Activated CD8-positive, alpha-beta T cell treated with anti-CD3 and anti-CD28 coated beads, Interleukin-2, amount 10 ng/mL, durations not matched to agents 7 days and 5 days (primary cell): ENCODE data around the gene SERPINB13. TPM values are rescaled to one million over a fixed set of nuclear protein-coding genes. Genes with fewer than 3 reads are reported as not detected.

Experiments
- ATAC-seq: fragments of 150-1000 bp; cut with Tn5 transposase; one replicate; pipeline ENCODE4 v1.10.0; 2021; ENCODE audit warnings: moderate library complexity
- CTCF ChIA-PET: fragments of 350-600 bp; sonication (Branson Sonifier 250); formaldehyde crosslinking; loops from one replicate; lab custom pipeline; 2021; ENCODE audit warnings: antibody characterized with exemption; lab: Charles Lee
- POLR2A ChIA-PET: fragments of 350-600 bp; sonication (Branson Sonifier 250); formaldehyde crosslinking; loops from one replicate; lab custom pipeline; 2021; ENCODE audit warnings: antibody characterized with exemption; lab: Charles Lee
- DNase-seq: peaks from one replicate; pipeline ENCODE4 v3.0.0-alpha.2; 2020
- H3K27ac Mint-ChIP-seq: one replicate; pipeline ENCODE4 v1.8.0; 2021; ENCODE audit warnings: mild to moderate bottlenecking, mixed read lengths
- H3K27me3 Mint-ChIP-seq: one replicate; pipeline ENCODE4 v1.8.0; 2021; ENCODE audit warnings: low read depth, mixed read lengths
- H3K36me3 Mint-ChIP-seq: one replicate; pipeline ENCODE4 v1.8.0; 2021; ENCODE audit warnings: low read depth, mixed read lengths
- H3K4me1 Mint-ChIP-seq: one replicate; pipeline ENCODE4 v1.8.0; 2021; ENCODE audit warnings: low read depth, mixed read lengths
- H3K4me3 Mint-ChIP-seq: one replicate; pipeline ENCODE4 v1.8.0; 2021; ENCODE audit warnings: mild to moderate bottlenecking, mixed read lengths
- H3K9me3 Mint-ChIP-seq: one replicate; pipeline ENCODE4 v1.8.0; 2022; ENCODE audit warnings: mixed read lengths; ENCODE audit not compliant: insufficient read depth
- total RNA-seq, 2 experiments: library from RNA; stranded (reverse); gene quantifications; one replicate each; pipeline ENCODE4 v1.2.3, GENCODE V29; 2021

The SERPINB13 gene, protein sequence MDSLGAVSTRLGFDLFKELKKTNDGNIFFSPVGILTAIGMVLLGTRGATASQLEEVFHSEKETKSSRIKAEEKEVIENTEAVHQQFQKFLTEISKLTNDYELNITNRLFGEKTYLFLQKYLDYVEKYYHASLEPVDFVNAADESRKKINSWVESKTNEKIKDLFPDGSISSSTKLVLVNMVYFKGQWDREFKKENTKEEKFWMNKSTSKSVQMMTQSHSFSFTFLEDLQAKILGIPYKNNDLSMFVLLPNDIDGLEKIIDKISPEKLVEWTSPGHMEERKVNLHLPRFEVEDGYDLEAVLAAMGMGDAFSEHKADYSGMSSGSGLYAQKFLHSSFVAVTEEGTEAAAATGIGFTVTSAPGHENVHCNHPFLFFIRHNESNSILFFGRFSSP
- total RNA-seq = not detected

DNA sequence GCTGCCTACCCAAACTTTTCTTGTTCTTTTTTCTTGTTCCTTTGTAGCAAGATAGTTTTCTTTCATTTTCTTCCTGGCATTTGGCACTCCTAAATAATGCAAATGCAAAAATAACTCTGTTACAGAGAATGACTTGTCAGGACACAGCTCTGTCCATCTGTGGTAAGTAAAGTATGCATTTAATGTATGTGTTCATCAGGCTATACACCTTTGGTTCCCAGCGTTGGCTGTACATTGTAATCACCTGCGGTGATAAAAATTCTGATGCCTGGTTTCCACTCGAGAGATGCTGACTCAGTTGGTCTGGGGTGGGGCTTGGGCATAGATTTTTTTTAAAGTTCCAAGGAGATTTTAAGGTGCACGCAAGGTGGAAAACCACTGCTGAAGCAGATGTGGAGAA, at the start of gene SERPINB13:
Gene SERPINB13, plus strand, starts transcription at position 378 of the 400 bp plus-strand sequence. CDS start 1,325 bp downstream, outside the sequence.
- Mint-ChIP-seq H3K4me1 (no peaks in the 10 kb centered on the region), H3K9me3 (no peaks in the 10 kb centered on the region), H3K27me3 (no peaks in the 10 kb centered on the region), H3K27ac (no peak within 1 kb of the TSS), H3K36me3 (no peaks in the 10 kb centered on the region), H3K4me3 (no peak within 1 kb of the TSS)
- ChIA-PET CTCF (no interaction called here), POLR2A (no interaction called here)
- DNase-seq = no peak
- no peak for ATAC-seq

DNA sequence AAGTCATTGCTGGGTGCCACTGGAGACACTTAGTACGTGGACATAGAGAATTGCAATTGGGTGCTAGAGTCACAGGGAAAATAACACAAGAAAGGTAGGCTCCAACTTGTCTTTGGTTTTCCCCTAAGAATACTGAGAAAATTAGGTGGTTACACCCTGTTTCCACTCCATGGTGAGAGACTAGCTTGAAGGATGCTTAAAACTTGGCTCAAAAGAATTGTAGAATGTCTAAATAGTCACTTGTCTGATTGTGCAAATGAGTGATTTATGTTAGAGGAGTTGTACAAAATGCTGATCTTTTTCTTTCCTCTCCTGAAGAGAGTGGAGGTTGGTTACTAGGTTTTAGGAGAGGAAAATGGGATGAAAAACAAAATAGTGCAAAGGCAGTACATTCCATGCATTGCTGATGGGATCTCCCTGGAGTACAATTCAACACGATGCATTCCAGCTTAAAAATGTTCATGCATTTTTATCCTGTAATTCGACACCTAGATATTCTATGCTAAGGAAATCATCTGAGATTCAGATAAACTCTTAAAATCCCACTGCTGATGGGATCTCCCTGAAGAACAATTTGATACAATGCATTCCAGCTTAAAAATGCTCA, 47.1 kb upstream of the SERPINB13 start:
- no peaks in the 10 kb centered on the region for H3K4me1 Mint-ChIP-seq
- CTCF ChIA-PET = no interaction called here
- no peaks in the 10 kb centered on the region for H3K36me3 Mint-ChIP-seq
- no peak overlapping the region for H3K27ac Mint-ChIP-seq
- no peaks in the 10 kb centered on the region for H3K9me3 Mint-ChIP-seq
- DNase-seq (no peak), ATAC-seq (no peak)
- POLR2A ChIA-PET = no interaction called here
- peaks cover 22% of the 10 kb centered on the region for H3K27me3 Mint-ChIP-seq
- no peak overlapping the region for H3K4me3 Mint-ChIP-seq

DNA sequence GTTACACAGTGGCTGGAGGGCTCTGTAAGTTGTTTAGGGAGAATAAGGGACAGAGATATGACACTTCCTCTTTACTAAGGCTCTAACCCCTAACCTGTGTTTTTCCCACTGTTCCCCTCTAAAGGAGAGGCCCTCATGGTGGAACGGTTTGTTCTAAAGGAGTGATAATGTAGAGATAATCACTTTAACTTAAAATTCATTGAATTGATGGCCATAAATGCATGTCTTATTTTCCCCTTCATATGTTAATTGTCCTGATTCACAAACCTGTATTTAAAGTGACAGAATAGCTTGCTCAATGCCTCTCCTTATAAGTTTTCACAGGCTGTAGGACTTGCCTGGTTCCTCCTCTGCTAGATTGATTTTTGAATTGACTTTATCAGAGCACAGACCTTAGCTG, 45.1 kb upstream of the SERPINB13 start, which contains the start of gene SERPINB12:
Gene SERPINB12, plus strand, starts transcription at position 301 of the 400 bp plus-strand sequence. CDS start 13,791 bp downstream, outside the sequence.
- no peaks in the 10 kb centered on the region for H3K9me3 Mint-ChIP-seq
- CTCF ChIA-PET = interaction anchor here (2.9 kb wide), 1 partner anchor 23 kb away, joined by 8 read pairs; no protein-coding TSS in a partner anchor

GRCh38 chr18:63544017-63544416, 43.1 kb upstream of the SERPINB13 start:
- no peak for DNase-seq
- H3K9me3 Mint-ChIP-seq = no peaks in the 10 kb centered on the region
- no peak overlapping the region for H3K4me3 Mint-ChIP-seq
- no peaks in the 10 kb centered on the region for H3K4me1 Mint-ChIP-seq
- peaks cover 21% of the 10 kb centered on the region for H3K27me3 Mint-ChIP-seq
- CTCF ChIA-PET = interaction anchor here (2.9 kb wide), 1 partner anchor 25 kb away, joined by 8 read pairs; no protein-coding TSS in a partner anchor
- ATAC-seq = no peak
- POLR2A ChIA-PET = no interaction called here
- no peak overlapping the region for H3K27ac Mint-ChIP-seq
- H3K36me3 Mint-ChIP-seq = no peaks in the 10 kb centered on the region

More for the DNA sequence above, 45.1 kb upstream of the SERPINB13 start, which contains the start of gene SERPINB12:
- H3K4me1 Mint-ChIP-seq = no peaks in the 10 kb centered on the region
- H3K36me3 Mint-ChIP-seq = no peaks in the 10 kb centered on the region
- peaks cover 26% of the 10 kb centered on the region for H3K27me3 Mint-ChIP-seq
- DNase-seq (no peak), ATAC-seq (no peak)
- no peak within 1 kb of the TSS for H3K4me3 Mint-ChIP-seq
- POLR2A ChIA-PET = no interaction called here
- H3K27ac Mint-ChIP-seq = no peak within 1 kb of the TSS

DNA sequence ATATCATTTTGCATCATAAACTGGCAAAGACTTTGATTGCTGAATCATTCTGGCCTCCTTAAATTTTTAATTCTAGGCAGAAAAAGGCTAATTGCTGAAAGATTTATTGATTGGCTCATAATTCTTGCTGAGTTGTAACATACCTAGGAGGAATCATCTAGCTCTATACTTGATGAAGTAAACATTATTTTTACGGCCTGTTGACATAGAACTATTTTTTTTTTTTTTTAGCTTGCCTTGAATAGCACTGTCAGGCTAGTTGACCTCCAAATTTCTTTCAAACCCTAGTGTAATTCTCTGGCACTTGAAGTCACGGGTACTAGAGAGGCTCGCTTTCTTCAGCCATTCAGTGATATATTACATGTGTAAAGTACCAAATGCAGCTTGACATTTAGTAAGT, 42.1 kb upstream of the SERPINB13 start:
- H3K4me3 Mint-ChIP-seq = no peak overlapping the region
- no peaks in the 10 kb centered on the region for H3K9me3 Mint-ChIP-seq
- ChIA-PET CTCF (interaction anchor here (1.4 to 1.6 kb wide), 2 partner anchors 27 to 34 kb away, joined by 3 to 5 read pairs; no protein-coding TSS in a partner anchor), POLR2A (no interaction called here)
- H3K27me3 Mint-ChIP-seq = peaks cover 22% of the 10 kb centered on the region
- DNase-seq (no peak), ATAC-seq (no peak)
- H3K36me3 Mint-ChIP-seq = no peaks in the 10 kb centered on the region
- H3K4me1 Mint-ChIP-seq = no peaks in the 10 kb centered on the region
- no peak overlapping the region for H3K27ac Mint-ChIP-seq

DNA sequence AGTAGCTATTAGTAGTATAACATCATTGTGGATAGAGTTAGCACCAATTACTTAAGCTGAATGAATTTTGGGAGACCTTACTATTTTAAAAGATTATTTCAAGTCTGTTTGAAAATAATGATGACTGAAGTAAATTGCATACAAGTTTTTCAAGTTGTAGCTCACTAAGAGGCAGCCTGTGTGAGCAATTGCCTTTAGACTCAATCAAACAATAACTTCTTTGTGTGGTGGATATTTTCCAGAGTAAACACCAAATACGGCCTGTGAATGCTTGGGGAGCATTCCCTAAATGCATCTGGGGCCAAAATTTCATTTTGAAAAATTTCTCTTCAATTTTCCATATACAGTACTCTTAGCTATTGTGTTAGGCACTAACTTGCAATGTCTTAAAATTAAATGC, 37.1 kb upstream of the SERPINB13 start:
- Mint-ChIP-seq H3K27me3 (peaks cover 24% of the 10 kb centered on the region), H3K27ac (no peak overlapping the region), H3K4me1 (no peaks in the 10 kb centered on the region), H3K4me3 (no peak overlapping the region), H3K9me3 (no peaks in the 10 kb centered on the region), H3K36me3 (no peaks in the 10 kb centered on the region)
- ChIA-PET CTCF (interaction anchor here (0.7 to 1.4 kb wide), 3 partner anchors 16 to 33 kb away, joined by 3 to 5 read pairs (median 3); no protein-coding TSS in a partner anchor), POLR2A (no interaction called here)
- DNase-seq (no peak), ATAC-seq (no peak)

GRCh38 chr18:63551769-63552168, 35.4 kb upstream of the SERPINB13 start:
- CTCF ChIA-PET = interaction anchor here (1.1 to 1.9 kb wide), 2 partner anchors 17 to 33 kb away, joined by 4 to 6 read pairs; no protein-coding TSS in a partner anchor
- DNase-seq = no peak
- peaks cover 16% of the 10 kb centered on the region for H3K27me3 Mint-ChIP-seq
- no peaks in the 10 kb centered on the region for H3K4me1 Mint-ChIP-seq
- ATAC-seq = no peak
- no peaks in the 10 kb centered on the region for H3K36me3 Mint-ChIP-seq
- POLR2A ChIA-PET = interaction anchor here (0.8 kb wide), 1 partner anchor 179 kb away, joined by 3 read pairs; no protein-coding TSS in a partner anchor
- H3K27ac Mint-ChIP-seq = no peak overlapping the region
- no peak overlapping the region for H3K4me3 Mint-ChIP-seq
- H3K9me3 Mint-ChIP-seq = no peaks in the 10 kb centered on the region

- POLR2A ChIA-PET = interaction anchor here (0.8 kb wide), 1 partner anchor 178 kb away, joined by 3 read pairs; no protein-coding TSS in a partner anchor
- no peaks in the 10 kb centered on the region for H3K4me1 Mint-ChIP-seq
- CTCF ChIA-PET = interaction anchor here (1.1 to 2.1 kb wide), 3 partner anchors 18 to 34 kb away, joined by 4 to 6 read pairs (median 4); no protein-coding TSS in a partner anchor
- H3K36me3 Mint-ChIP-seq = no peaks in the 10 kb centered on the region
- H3K27ac Mint-ChIP-seq = no peak overlapping the region
- H3K4me3 Mint-ChIP-seq = no peak overlapping the region
- ATAC-seq (no peak), DNase-seq (no peak)
- H3K27me3 Mint-ChIP-seq = peaks cover 16% of the 10 kb centered on the region
- no peaks in the 10 kb centered on the region for H3K9me3 Mint-ChIP-seq
Measured at GRCh38 chr18:63552581-63552980, 34.6 kb upstream of the SERPINB13 start.

GRCh38 chr18:63553081-63553480, 34.1 kb upstream of the SERPINB13 start:
- ChIA-PET CTCF (interaction anchor here (1.9 to 2.1 kb wide), 2 partner anchors 25 to 35 kb away, joined by 4 to 6 read pairs; no protein-coding TSS in a partner anchor), POLR2A (no interaction called here)
- H3K9me3 Mint-ChIP-seq = no peaks in the 10 kb centered on the region
- H3K27me3 Mint-ChIP-seq = peaks cover 16% of the 10 kb centered on the region
- no peak overlapping the region for H3K27ac Mint-ChIP-seq
- H3K4me1 Mint-ChIP-seq = no peaks in the 10 kb centered on the region
- no peak for ATAC-seq
- no peak overlapping the region for H3K4me3 Mint-ChIP-seq
- H3K36me3 Mint-ChIP-seq = no peaks in the 10 kb centered on the region
- no peak for DNase-seq

GRCh38 chr18:63559567-63560491, 27.3 kb upstream of the SERPINB13 start:
- Mint-ChIP-seq H3K4me1 (no peaks in the 10 kb centered on the region), H3K4me3 (no peak overlapping the region), H3K27me3 (peaks cover 3% of the 10 kb centered on the region), H3K36me3 (no peaks in the 10 kb centered on the region), H3K27ac (no peak overlapping the region), H3K9me3 (no peaks in the 10 kb centered on the region)
- DNase-seq = no peak
- CTCF ChIA-PET = interaction anchor here (0.6 to 1.2 kb wide), 2 partner anchors 18 to 48 kb away, joined by 3 read pairs; no protein-coding TSS in a partner anchor
- ATAC-seq = no peak
- POLR2A ChIA-PET = no interaction called here

DNA sequence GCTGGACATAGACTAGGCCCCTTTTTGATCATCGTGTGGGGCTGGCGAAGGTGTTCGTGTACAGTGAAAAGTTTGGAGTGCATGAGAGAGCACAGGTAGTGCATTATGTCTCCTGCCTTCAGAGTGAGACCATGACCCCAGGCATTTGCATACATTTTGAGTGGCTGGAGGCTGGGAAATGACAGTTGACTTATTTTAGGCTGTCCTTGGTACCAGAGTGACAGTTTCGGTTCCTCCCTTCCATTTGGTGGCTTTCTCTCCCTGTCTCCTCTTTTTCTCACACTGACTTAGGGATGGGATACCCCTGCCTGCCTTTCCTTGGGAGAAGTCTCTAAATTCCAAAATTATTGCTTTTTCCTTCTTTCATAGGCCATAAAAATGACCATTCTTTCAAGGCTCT, 24.9 kb upstream of the SERPINB13 start:
- no peaks in the 10 kb centered on the region for H3K4me1 Mint-ChIP-seq
- H3K27me3 Mint-ChIP-seq = peaks cover 5% of the 10 kb centered on the region
- H3K4me3 Mint-ChIP-seq = no peak overlapping the region
- no peaks in the 10 kb centered on the region for H3K9me3 Mint-ChIP-seq
- ChIA-PET CTCF (interaction anchor here (1.7 kb wide), 1 partner anchor 16 kb away, joined by 7 read pairs; no protein-coding TSS in a partner anchor), POLR2A (no interaction called here)
- DNase-seq (no peak), ATAC-seq (no peak)
- no peak overlapping the region for H3K27ac Mint-ChIP-seq
- H3K36me3 Mint-ChIP-seq = no peaks in the 10 kb centered on the region
